ENCODE results near the gene LDLRAD3. TPM values are rescaled to one million over a fixed set of nuclear protein-coding genes. Genes with fewer than 3 reads are reported as not detected.
A peak's percentile ranks its signal among the peaks of the same experiment; 100 is the strongest.

LDLRAD3 gene
- total and polyA plus RNA-seq, 12 donors, result 0.87 to 5.1 (median 1.7) TPM

- Histone ChIP-seq H3K36me3 (no peaks in the 10 kb centered on the region), H3K27me3 (peaks cover 0 to 19% (median 6%) of the 10 kb centered on the region in 7 donors), H3K4me1 (peaks cover 0 to 11% (median 3%) of the 10 kb centered on the region in 9 donors), H3K4me3 (no peak overlapping the region), H3K27ac (no peak overlapping the region), H3K9me3 (no peaks in the 10 kb centered on the region)
- no peak for TF ChIP-seq CTCF (IDR thresholded peaks at IDR 0.05)
- intact Hi-C loops (cut with DNase I), result loop anchor here in 1 of 10 donors (5.0 kb wide), 1 partner anchor 1501 kb away; the partner anchor contains the start of gene CAT
- ATAC-seq (no peak), DNase-seq (no peak)
- 93 to 97% methylated on average over 9 of the region's 9 CpGs for WGBS, 2 donors
Observed at GRCh38 chr11:35938231-35938630, 5.6 kb upstream of the LDLRAD3 start.

- Histone ChIP-seq H3K27ac (peak overlapping the region in 8 of 10 donors; percentile 15 to 85 (median 56)), H3K4me3 (peak overlapping the region in 9 of 10 donors; percentile 44 to 69 (median 55)), H3K27me3 (peaks cover 0 to 19% (median 0%) of the 10 kb centered on the region in 7 donors), H3K9me3 (no peaks in the 10 kb centered on the region), H3K36me3 (no peaks in the 10 kb centered on the region), H3K4me1 (peaks cover 0 to 22% (median 17%) of the 10 kb centered on the region in 9 donors)
- ATAC-seq (peak in 3 of 8 donors; percentile 5 to 30 (median 20)), DNase-seq (no peak)
- 22 to 28% methylated on average over 9 of the region's 9 CpGs for WGBS, 2 donors
- intact Hi-C loops (cut with DNase I), result loop anchor here in 3 of 10 donors (10.0 kb wide), 3 partner anchors 119 to 329 kb away; partner anchors contain the start of gene FJX1 (in 2 of the 3)
- no peak for TF ChIP-seq CTCF (IDR thresholded peaks at IDR 0.05)
Observed at GRCh38 chr11:35943309-35943708, 553 bp upstream of the LDLRAD3 start.

GRCh38 chr11:35944503-35945136, 758 bp downstream of the LDLRAD3 start:
- 20 to 22% methylated on average over 31 to 32 of the region's 32 CpGs for WGBS, 2 donors
- H3K4me1 ChIP-seq, result peaks cover 0 to 30% (median 17%) of the 10 kb centered on the region in 9 donors
- no peaks in the 10 kb centered on the region for H3K36me3 ChIP-seq
- intact Hi-C loops (cut with DNase I), result loop anchor here in 3 of 10 donors (10.0 kb wide), 3 partner anchors 120 to 330 kb away; partner anchors contain the start of gene FJX1 (in 2 of the 3)
- peak overlapping the region in 6 of 10 donors; percentile 19 to 82 (median 47) for H3K27ac ChIP-seq
- ATAC-seq (peak in 6 of 8 donors; percentile 17 to 40 (median 22)), DNase-seq (no peak)
- H3K27me3 ChIP-seq, result peaks cover 0 to 12% (median 0%) of the 10 kb centered on the region in 7 donors
- H3K4me3 ChIP-seq, result peak overlapping the region; percentile 36 to 69 (median 61)
- no peak for TF ChIP-seq CTCF (IDR thresholded peaks at IDR 0.05)
- H3K9me3 ChIP-seq, result no peaks in the 10 kb centered on the region

GRCh38 chr11:35945137-35945518, 1.3 kb downstream of the LDLRAD3 start:
- peak overlapping the region in 4 of 10 donors; percentile 19 to 82 (median 38) for H3K27ac ChIP-seq
- peak overlapping the region in 7 of 10 donors; percentile 44 to 69 (median 63) for H3K4me3 ChIP-seq
- 86 to 88% methylated on average over 2 of the region's 2 CpGs for WGBS, 2 donors

More at GRCh38 chr11:35945137-35945518, 1.3 kb downstream of the LDLRAD3 start:
- Histone ChIP-seq H3K9me3 (no peaks in the 10 kb centered on the region), H3K36me3 (no peaks in the 10 kb centered on the region), H3K4me1 (peaks cover 0 to 30% (median 17%) of the 10 kb centered on the region in 9 donors), H3K27me3 (peaks cover 0 to 12% (median 0%) of the 10 kb centered on the region in 7 donors)
- no peak for TF ChIP-seq CTCF (IDR thresholded peaks at IDR 0.05)
- ATAC-seq (no peak), DNase-seq (no peak)
- intact Hi-C loops (cut with DNase I), result loop anchor here in 3 of 10 donors (10.0 kb wide), 3 partner anchors 120 to 330 kb away; partner anchors contain the start of gene FJX1 (in 2 of the 3)
